ENCODE measurements around the gene DNAH2.

The DNAH2 gene

DNA sequence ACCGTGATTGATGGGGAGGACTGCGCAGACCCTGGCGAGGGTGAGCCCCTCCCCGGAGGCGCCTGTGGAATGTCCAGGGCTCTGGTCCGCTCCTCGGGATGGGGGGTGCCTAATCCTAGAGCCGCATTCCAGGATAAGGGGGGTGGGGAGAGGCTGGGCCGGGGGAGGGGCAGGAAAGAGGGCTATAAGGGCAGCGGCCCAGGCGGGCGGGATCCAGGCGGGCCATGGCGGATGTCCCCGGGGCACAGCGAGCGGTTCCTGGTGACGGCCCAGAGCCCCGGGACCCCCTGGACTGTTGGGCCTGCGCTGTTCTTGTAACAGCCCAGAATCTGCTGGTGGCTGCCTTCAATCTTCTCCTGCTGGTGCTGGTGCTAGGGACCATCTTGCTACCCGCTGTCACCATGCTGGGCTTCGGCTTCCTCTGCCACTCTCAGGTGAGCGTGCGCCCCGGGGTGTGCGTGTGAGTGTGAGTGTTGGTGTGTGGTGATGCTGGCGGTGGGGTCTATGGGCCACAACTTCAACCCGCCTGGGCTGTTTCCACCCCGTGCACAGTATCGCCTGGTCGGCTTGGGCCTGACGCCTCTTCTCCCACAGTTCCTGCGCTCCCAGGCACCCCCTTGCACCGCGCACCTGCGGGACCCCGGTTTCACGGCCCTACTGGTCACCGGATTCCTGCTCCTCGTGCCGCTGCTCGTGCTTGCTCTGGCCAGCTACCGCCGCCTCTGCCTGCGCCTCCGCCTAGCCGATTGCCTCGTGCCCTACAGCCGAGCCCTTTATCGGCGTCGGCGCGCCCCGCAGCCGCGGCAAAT lies 137.5 kb downstream of the DNAH2 start, which contains the start of gene TMEM88:
Gene TMEM88, plus strand, starts transcription at position 216 of the 809 bp plus-strand sequence. Its CDS starts 9 bp downstream, at position 225.
- Histone ChIP-seq H3K4me3 (peak within 1 kb of the TSS; percentile 80), H3K27ac (peak within 1 kb of the TSS; percentile 81 to 94)
- TF ChIP-seq, protein P1, sequence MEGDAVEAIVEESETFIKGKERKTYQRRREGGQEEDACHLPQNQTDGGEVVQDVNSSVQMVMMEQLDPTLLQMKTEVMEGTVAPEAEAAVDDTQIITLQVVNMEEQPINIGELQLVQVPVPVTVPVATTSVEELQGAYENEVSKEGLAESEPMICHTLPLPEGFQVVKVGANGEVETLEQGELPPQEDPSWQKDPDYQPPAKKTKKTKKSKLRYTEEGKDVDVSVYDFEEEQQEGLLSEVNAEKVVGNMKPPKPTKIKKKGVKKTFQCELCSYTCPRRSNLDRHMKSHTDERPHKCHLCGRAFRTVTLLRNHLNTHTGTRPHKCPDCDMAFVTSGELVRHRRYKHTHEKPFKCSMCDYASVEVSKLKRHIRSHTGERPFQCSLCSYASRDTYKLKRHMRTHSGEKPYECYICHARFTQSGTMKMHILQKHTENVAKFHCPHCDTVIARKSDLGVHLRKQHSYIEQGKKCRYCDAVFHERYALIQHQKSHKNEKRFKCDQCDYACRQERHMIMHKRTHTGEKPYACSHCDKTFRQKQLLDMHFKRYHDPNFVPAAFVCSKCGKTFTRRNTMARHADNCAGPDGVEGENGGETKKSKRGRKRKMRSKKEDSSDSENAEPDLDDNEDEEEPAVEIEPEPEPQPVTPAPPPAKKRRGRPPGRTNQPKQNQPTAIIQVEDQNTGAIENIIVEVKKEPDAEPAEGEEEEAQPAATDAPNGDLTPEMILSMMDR (IDR thresholded peaks at IDR 0.05), result no peak
- peak; percentile 76 for DNase-seq (ENCODE audit: low spot score)

DNA sequence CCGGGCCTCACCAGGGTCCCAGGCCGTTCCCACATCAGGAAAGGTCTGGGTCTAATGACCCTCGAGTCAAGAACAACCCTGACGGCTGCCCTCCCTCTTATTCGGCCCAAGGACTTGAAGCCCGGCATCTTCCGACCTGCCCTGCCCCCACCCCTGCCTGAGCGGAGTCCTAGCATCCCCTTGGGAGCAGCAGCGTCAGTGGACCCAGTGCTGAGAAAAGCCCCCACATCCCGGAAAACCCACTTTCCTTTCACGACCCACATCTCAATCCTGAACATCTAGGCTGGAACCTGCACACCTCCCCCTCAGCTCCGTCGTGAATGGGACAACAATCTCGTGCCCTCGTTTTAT lies 138.1 kb downstream of the DNAH2 start:
- Histone ChIP-seq H3K27ac (peak overlapping the region; percentile 81 to 94), H3K4me3 (peak overlapping the region; percentile 80)
- peak; percentile 80 for DNase-seq (ENCODE audit: low spot score)
- TF ChIP-seq, protein P1 (IDR thresholded peaks at IDR 0.05), result no peak

DNA sequence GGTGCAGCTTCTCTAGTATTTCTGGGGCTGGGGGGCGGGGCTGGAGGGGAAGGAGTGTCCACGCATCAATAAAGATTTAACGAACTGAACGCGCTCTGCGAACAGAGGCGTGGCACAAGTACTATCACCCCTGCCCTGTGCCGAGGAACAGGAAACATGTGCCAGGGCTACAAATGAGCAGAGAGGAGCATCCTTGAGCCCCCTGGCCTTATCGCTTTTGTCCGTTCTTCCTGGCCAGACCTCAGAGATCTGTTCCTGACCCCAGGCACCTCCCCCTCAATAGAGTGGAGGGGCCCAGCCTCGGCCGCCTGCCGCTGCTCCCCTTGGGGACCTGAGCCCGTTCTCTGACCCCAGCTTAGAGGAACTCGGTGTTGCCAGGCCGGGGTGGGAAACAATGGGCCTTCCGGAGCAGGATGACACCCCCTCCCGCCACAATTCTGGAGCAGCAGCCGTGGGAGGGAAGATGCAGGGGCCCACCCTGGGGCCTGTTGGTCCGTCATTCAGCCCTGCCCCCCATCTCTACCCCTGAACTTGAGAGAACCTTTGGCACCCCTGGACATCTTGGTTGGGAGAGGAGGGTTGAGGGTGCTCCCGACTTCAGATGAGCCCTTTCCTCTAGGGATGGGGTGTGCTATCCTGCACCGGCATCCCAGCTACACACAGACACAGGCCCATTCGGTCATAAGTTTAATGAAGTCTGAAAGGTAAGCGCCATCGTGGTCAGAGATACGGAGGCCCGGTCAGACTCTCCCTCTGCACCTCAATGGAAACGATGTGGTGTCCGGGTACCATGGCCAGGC lies 138.7 kb downstream of the DNAH2 start:
- Histone ChIP-seq H3K4me3 (peak overlapping the region; percentile 80), H3K27ac (peak overlapping the region; percentile 81 to 94)
- TF ChIP-seq, protein P1 (IDR thresholded peaks at IDR 0.05), result no peak
- peak; percentile 77 for DNase-seq (ENCODE audit: low spot score)

DNA sequence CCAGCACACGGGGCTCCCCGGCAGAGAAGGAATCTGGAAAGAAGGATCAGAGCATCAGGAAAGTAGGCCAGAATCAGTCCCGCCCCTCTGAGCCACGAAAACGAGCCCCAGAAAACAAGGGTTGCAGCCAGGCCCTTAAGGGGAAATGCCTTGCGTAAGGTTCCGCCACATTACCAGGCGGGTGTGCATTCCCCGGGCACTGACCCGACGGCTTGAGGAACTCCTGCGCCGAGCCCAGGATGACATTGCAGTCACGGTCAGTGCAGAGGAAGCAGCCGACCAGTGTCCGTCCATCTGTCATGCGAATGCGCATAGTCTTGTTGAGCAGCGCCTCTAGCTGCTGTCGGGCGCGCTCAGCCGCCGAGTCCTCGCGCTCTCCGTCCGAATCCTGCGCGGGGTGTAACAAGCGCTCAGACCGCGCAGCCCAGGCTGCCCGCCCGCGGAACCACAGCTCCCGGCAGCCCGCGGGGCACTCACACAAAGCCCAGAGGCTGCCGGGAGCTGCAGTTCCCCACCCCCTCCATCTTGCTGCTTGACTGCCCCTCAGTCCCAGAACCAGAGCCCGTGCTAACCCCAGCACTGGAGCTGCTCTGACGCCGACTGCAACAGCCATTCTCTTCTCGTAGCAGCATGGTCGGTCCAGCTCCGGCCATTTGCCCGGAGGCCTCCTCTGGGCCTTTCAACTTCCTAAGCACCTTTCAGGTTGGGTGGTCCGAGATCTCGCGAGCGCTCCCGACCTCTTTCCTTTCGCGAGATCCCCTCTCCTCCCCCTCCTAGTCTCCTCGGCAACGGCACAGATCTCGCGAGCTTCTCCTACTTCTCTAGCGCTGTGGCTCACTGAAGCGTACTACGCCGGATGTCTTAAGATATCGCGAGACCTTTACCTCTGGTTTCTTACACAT lies 139.5 kb downstream of the DNAH2 start, which contains the start of gene NAA38:
Gene NAA38, minus strand, starts transcription at position 749 of the 902 bp plus-strand sequence. Its CDS starts 96 bp downstream, at position 653.
- TF ChIP-seq, protein P1 (IDR thresholded peaks at IDR 0.05), result no peak
- DNase-seq (ENCODE audit: low spot score), result peak; percentile 99
- peak within 1 kb of the TSS; percentile 81 to 94 for H3K27ac ChIP-seq
- H3K4me3 ChIP-seq, result peak within 1 kb of the TSS; percentile 80

DNA sequence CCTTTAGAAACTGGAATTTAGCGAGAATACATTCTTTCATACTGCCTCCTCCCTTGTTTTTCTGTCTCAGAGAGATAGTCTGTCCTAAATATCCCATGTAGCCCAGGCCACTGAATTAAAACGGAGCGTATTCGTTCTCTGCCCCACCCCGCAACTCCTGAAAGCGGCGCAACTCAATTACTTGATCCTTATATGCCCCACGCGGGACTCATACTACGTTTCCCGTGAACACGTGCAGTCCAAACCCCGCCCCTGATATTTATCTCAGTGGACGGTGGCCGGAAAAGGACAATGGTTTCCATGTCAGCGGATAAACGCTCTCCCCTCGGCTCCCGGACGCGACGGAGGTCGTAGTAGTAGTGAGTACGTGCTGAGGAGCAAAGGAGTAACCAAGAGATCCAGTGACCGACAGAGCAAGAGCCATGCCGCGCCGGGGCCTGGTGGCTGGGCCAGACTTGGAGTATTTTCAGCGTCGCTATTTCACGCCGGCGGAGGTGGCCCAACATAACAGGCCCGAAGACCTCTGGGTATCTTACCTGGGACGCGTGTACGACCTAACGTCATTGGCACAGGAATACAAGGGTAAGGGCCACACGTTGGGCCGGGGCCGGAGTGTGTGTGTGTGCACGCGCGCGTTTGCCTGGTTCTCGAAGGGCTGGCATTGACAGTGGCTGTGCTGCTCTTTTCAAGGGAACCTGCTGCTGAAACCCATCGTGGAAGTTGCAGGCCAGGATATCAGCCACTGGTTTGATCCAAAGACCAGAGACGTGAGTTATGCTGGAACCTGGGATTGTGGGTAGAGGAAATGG lies 140.4 kb downstream of the DNAH2 start, which contains the start of gene CYB5D1:
Gene CYB5D1, plus strand, starts transcription at position 291 of the 809 bp plus-strand sequence. Its CDS starts 132 bp downstream, at position 423.
- TF ChIP-seq, protein P1 (IDR thresholded peaks at IDR 0.05), result no peak
- Histone ChIP-seq H3K4me3 (peak within 1 kb of the TSS; percentile 80), H3K27ac (peak within 1 kb of the TSS; percentile 81 to 94)
- peak; percentile 95 for DNase-seq (ENCODE audit: low spot score)

DNA sequence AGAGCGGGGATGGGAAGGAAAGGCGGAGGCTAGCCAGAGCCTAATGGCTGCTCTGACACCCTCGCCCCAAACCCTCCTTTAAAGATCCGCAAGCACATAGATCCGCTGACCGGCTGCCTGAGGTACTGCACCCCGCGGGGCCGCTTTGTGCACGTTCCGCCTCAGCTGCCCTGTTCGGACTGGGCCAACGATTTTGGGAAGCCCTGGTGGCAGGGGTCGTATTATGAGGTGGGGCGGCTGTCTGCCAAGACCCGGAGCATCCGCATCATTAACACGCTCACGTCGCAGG lies 140.9 kb downstream of the DNAH2 start:
- Histone ChIP-seq H3K4me3 (peak overlapping the region; percentile 80), H3K27ac (peak overlapping the region; percentile 81 to 94)
- TF ChIP-seq, protein P1 (IDR thresholded peaks at IDR 0.05), result no peak
- DNase-seq (ENCODE audit: low spot score), result peak; percentile 74

All from coronary artery (tissue), 2 donors.